ENCODE data around the gene MPPED1. TPM values are rescaled to one million over a fixed set of nuclear protein-coding genes. Genes with fewer than 3 reads are reported as not detected.

Gene MPPED1
- total RNA-seq, 1 donor from 2014 or later, result not detected

DNA sequence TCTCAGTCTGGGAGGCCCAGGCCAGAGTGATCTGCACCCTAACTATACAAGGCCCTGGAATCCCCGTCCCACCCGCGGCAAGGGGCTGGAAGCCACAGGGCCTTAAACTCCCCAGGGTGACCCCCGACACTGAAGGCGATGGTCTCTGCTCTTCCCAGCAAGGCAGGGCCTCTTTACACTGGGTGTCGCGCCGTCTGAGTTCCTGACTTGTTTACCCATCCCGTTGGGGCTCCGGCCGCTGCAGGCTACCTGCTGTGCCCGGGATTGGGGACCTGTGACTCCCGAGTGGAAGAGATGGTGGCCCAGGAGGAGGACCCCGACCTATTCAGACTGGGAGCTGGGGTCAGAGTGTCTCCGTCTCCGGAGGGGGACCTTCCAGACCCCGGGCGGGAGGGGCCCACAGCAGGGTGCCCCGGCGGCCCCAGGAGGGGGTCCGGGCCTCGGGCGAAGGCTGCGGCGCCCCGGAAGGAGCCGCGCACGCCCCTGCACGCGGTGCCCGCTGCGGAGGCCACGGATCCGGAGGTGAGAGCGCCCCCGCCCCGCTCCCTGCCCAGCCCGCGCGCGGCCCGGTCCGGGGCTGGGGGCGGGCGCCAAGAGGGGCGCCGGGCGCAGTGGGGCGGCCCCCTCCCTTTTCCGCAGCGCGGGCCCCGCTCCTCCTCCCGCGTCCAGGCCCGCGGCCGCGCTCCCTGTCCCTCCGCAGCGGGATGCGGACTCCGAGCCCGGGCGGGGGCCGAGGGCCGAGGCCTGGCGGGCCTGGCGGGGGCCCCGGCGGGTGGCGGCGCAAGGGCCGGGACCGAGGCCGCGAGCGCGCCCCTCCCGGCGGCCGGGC is 560 bp upstream of the MPPED1 start:
- no peak for DNase-seq (ENCODE audit: low read depth, low spot score)

GRCh38 chr22:43412808-43413795 is 1.3 kb downstream of the MPPED1 start:
- no peak for DNase-seq (ENCODE audit: low read depth, low spot score)

DNA sequence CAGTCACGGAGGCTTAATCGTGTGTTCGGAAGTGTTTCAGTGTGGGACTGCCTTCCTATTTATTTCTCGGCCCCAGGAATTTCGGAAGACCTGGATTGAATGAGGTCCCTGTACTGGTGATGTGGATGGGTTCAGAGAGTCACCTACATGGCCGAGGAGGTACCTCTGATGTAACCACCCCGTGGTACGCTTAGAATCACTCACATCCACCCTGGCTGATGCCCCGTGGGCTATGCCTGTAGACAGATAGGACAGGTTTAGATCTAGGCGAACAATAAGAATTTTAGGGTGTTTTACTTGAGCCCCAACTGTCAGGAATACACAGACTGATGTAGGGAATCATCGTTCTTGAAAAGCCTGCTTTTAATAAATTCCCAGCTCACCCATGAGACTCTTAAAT is 2.0 kb downstream of the MPPED1 start:
- DNase-seq (ENCODE audit: low read depth, low spot score), result no peak

GRCh38 chr22:43415681-43416080 is 3.9 kb downstream of the MPPED1 start:
- DNase-seq (ENCODE audit: low read depth, low spot score), result no peak

DNA sequence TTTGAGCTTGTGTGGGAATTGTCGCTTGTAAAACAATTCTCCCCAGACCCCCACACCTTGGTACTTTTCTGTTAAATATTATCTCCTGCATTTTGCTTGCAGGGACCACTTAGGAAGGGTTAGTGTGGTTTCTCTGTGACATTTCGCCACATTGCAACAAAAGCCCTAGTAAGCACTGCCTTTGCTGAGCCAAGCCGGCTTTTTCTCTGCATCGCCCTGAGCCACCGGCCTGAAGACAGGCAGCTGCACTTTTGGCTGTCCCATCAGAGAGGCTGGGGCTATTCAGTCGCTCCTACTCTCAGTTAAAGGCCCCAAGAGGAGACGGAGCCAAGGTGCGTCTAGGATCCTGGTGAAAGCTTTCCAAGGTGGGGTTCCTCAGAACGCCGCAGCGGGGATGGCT is 5.7 kb downstream of the MPPED1 start:
- no peak for DNase-seq (ENCODE audit: low read depth, low spot score)

DNA sequence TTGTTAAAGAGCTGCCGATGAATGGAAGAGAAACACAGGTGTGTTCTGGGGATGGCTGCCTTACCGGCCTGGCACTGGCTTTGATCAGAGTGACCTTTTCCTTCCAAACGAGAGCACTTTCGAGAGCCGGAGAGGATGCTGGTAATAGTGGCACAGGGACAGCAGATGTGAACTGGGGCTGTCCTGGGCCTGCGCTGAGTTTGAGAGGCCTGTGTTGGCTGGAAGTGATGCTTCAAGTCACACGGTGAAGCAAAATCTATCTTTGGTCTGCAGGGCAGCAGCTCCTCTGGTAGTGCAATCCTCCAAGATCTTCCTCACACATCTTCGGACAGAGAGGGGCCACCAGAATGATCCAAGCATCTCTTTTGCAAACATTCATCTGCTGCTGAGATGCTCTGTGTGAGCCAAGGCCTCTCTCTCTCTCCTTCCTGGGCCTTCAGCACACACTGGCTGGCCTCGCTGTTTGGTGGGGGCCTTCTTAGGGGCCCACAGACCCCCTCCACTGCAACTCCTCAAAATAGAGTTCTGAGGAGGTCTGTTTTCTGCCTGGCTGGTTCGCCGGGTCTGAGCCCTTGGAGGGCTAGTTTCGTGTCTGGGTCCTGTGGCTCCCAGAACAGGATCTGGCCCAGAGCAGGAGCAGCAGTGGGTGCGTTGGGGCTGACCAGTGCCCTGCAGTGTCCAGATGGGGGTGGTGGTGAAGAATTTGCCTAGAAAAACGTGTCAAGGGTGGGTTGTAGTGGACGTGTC is 6.4 kb downstream of the MPPED1 start:
- DNase-seq (ENCODE audit: low read depth, low spot score), result no peak

- no peak for DNase-seq (ENCODE audit: low read depth, low spot score)
Measured at GRCh38 chr22:43419371-43420080, 7.7 kb downstream of the MPPED1 start.

GRCh38 chr22:43421046-43421665 is 9.3 kb downstream of the MPPED1 start:
- no peak for DNase-seq (ENCODE audit: low read depth, low spot score)

DNA sequence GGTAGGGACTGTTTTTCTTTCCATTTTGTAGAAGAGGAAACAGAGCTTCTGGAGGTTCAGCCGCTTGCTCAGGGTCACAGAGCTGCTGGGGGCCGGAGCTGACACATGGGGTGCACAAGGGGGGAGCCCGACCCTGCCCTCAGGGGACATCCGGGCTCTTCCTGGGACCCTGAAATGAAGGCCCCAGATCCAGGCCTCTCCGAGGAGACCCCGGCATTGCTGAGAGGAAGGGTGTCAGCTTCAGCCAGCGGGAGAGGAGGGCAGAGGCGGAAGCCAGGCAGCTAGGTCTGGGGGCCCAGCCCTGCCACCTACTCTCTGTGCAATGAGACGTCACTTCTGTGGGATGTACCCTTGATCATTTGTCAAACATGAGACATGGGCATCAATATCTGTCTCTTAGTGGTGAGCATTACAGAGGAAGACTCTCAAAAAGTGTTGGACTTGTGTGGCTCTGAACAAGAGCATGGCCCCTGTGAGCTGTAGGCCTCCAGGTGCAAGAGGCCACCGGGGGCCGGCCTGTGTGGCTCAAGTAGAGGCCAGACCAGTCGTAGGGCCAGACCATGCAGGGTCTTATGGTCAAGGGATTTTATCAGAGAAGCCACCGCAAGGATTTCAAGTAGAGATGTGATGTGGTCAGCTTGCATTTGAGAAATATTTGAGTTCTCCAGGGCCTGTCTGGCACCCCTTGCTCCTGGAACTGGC is 10.3 kb downstream of the MPPED1 start:
- no peak for DNase-seq (ENCODE audit: low read depth, low spot score)

DNA sequence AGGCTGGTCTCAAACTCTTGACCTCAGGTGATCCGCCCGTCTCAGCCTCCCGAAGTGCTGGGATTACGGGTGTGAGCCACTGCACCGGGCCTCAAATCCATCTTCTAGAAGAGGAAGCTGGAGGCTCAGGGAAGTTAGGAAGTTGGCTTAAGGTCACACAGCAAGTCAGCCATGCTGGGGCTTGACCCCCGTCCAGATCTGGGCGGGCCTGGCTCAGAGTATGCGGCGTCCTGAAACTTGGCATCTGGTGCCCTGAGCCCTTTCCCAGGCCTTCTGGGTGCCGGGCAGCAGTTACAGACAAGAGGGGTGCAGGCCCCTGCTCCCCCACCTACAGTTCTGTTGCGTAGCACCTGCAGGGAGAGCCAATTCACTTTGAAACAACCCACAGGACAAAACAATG is 11.2 kb downstream of the MPPED1 start:
- DNase-seq (ENCODE audit: low read depth, low spot score), result no peak

DNA sequence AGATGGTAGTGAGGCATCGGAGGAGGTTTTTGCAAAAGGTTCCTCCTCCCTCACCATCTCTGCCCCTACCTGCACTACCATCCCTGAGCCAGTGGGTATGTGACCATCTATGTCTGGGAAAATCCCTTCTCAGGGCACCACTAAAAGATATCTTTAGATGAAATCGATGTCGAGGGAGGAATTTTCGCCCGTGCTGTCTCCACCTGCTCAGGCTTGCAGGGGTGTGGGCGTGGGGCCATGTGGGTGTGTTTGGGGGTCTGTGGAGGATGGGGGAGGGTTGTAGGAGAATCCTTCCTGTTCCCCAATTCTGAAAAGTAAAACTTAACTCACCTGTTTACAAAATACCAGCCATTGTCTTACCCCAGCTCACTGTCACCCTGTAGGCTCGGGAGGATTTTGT is 12.4 kb downstream of the MPPED1 start:
- DNase-seq (ENCODE audit: low read depth, low spot score), result no peak

DNA sequence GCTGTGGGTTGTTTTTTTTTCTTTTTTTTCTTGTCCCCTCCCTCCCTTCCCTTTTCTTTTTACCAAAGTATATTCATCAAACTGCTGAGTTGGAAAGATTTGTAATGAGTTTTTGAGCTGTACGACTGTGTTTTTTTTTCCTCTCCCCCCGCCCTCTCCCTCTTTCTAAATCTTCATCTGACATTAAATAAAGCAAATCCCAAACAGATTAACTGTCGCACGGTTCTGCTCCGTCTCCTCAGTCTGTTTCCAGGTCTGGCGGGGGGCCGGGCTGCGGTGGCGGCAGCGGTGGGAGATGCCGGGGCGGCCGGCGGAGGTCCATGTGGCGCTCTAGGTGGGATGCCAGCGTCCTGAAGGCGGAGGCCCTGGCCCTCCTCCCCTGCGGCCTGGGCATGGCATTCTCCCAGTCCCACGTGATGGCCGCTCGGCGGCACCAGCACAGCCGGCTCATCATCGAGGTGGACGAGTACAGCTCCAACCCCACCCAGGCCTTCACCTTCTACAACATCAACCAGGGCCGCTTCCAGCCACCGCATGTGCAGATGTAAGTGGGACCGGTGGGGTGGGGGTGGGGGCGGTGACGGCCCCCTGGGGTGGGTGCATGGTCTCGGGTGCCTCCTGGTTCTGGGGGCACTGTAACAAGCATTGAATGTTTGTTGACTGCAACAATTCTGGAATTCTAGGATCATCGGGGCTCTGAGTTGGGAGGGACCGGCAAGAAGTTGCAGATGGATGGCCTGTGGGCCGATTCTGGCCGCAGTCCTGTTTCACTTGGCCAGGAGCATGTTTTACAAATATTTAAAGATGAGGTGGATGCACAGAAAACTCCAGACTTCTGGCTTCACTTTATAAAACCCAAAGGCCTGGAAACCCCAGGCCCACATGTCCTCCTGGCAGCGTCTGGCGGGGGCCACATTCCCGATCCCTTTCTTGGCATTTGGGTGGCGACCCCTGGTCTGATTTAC is 13.1 kb downstream of the MPPED1 start:
- DNase-seq (ENCODE audit: low read depth, low spot score), result no peak

- no peak for DNase-seq (ENCODE audit: low read depth, low spot score)
Measured at GRCh38 chr22:43425976-43426785, 14.4 kb downstream of the MPPED1 start.

GRCh38 chr22:43426816-43427215 is 15.0 kb downstream of the MPPED1 start:
- DNase-seq (ENCODE audit: low read depth, low spot score), result no peak

DNA sequence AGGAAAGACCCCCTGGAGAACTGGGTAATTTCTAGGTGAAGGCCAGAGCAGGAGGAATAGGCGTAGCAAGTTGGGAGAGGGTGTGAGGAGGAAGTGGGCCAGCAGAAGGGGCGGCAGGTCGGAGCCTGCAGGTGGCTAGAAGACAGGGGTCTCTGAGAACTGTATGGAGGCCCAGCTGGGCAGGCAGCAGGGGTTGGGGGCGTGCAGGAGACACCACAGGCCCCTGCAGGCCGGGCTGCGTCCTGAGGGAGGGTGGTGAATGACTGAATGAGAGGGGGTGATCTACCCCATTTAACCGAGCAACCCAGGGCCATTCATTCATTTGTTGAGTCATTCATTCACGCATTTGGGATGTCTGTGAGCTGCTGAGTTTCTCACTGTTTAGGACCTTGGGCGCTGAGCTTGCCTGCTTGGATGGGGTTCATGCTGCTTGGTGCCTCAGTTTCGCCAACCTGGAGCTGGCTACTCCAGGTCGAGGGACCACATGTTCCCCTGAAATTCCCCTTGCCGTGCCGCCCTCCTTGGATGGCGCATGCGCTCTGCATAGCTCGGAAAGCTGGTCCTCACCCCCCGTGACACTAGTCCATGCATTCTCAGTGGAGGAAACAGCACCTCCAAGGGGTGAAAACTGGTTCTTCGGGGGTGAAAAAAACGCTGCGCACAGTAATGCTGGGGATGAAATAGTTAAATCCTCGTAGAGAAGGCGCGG is 15.6 kb downstream of the MPPED1 start:
- DNase-seq (ENCODE audit: low read depth, low spot score), result no peak

- no peak for DNase-seq (ENCODE audit: low read depth, low spot score)
Measured at GRCh38 chr22:43428005-43428485, 16.2 kb downstream of the MPPED1 start.

DNA sequence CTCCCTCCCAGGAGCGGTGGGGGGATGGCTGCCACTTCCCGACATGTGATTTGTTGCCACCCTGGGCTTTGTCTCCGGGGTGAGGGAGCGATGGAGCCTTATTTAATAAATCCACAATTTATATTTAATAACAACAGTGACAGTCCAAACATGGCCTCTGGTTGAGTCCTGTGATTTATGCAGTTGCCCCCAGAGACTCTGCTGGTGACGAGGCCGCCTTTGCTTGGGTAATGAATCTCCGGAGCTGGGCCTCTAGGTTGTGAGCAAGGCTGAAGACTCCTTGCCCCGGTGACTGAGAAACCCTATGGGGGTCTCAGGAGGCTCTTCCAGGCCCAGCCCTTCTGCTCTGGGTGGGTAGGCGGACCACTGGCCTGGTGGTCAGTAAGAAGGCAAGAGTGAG is 16.7 kb downstream of the MPPED1 start:
- no peak for DNase-seq (ENCODE audit: low read depth, low spot score)
